Stimulated activated CD8-positive, alpha-beta memory T cell treated with anti-CD3 and anti-CD28 coated beads, Interleukin-4, amount 100 ng/mL, for 1 hour (primary cell): ENCODE results near the gene MAGT1.
"Not testable (repeated sequence)": the region's sequence is repeated elsewhere in the genome, so short reads cannot be mapped to it uniquely, and the experiment has no call there.

ENCODE experiments used
- DNase-seq, 2 donors: peaks; one replicate each; pipeline ENCODE4 v3.0.0-alpha.2; 2020; ENCODE audit warnings: low read depth in 2 of 2, low spot score in 1 of 2

MAGT1 gene

GRCh38 chrX:77875372-77875771, 19.9 kb downstream of the MAGT1 start:
- no peak for DNase-seq

- DNase-seq: not testable (repeated sequence)
Observed at GRCh38 chrX:77831544-77831943, 63.7 kb downstream of the MAGT1 start.

- DNase-seq: not testable (repeated sequence)
Observed at GRCh38 chrX:77821989-77822388, 73.2 kb downstream of the MAGT1 start.

- no peak for DNase-seq
Observed at GRCh38 chrX:77820091-77820727, 75.0 kb downstream of the MAGT1 start.

GRCh38 chrX:77814210-77814609, 81.0 kb downstream of the MAGT1 start:
- DNase-seq: no peak

- DNase-seq: no peak
Observed at GRCh38 chrX:77802201-77802600, 93.0 kb downstream of the MAGT1 start.

- no peak for DNase-seq
Observed at GRCh38 chrX:77795124-77795523, 100.1 kb downstream of the MAGT1 start.

GRCh38 chrX:77793946-77794345, 101.3 kb downstream of the MAGT1 start:
- DNase-seq: no peak

- no peak for DNase-seq
Observed at GRCh38 chrX:77788050-77788449, 107.2 kb downstream of the MAGT1 start.

- no peak for DNase-seq
Observed at GRCh38 chrX:77786365-77786680, 108.9 kb downstream of the MAGT1 start.

GRCh38 chrX:77785486-77786364, 109.5 kb downstream of the MAGT1 start, which contains the start of gene ATRX:
Gene ATRX, minus strand, starts transcription at chrX:77786216. Its CDS starts 215 bp downstream, at chrX:77786001.
- peak; percentile 38 to 40 for DNase-seq

GRCh38 chrX:77779695-77780094, 115.5 kb downstream of the MAGT1 start:
- no peak for DNase-seq

- no peak for DNase-seq
Observed at GRCh38 chrX:77776659-77777058, 118.6 kb downstream of the MAGT1 start.
